H9 (cell line): ENCODE data around the gene RAB3B. TPM values are rescaled to one million over a fixed set of nuclear protein-coding genes. Genes with fewer than 3 reads are reported as not detected.
A peak's percentile ranks its signal among the peaks of the same experiment; 100 is the strongest.

ENCODE experiments used
- DNase-seq: peaks from one replicate; pipeline ENCODE4 v3.0.0-alpha.2; 2017
- H2AFZ ChIP-seq: one replicate; pipeline ENCODE4 v1.6.1; 2013; ENCODE audit warnings: mild to moderate bottlenecking, low read length, control low read depth, moderate library complexity
- H2AK5ac ChIP-seq: 2 replicates; pipeline ENCODE4 v1.6.1; 2013; ENCODE audit warnings: low read length, control low read depth, mixed read lengths; ENCODE audit not compliant: insufficient read length
- H2BK120ac ChIP-seq: one replicate; pipeline ENCODE4 v1.6.1; 2013; ENCODE audit warnings: low read depth, mild to moderate bottlenecking, low read length, control low read depth, inconsistent platforms; ENCODE audit not compliant: poor library complexity, severe bottlenecking
- H2BK12ac ChIP-seq: 2 replicates; pipeline ENCODE4 v1.6.1; 2013; ENCODE audit warnings: low read length, control low read depth, mixed read lengths, low read depth; ENCODE audit not compliant: insufficient read length
- H2BK15ac ChIP-seq: 2 replicates; pipeline ENCODE4 v1.6.1; 2013; ENCODE audit warnings: low read depth, low read length, control low read depth
- H2BK20ac ChIP-seq: one replicate; pipeline ENCODE4 v1.6.1; 2013; ENCODE audit warnings: low read depth, mild to moderate bottlenecking, low read length, control low read depth, inconsistent platforms; ENCODE audit not compliant: poor library complexity, severe bottlenecking
- H2BK5ac ChIP-seq: 2 replicates; pipeline ENCODE4 v1.6.1; 2013; ENCODE audit warnings: low read length, control low read depth, mixed read lengths; ENCODE audit not compliant: insufficient read length
- H3K14ac ChIP-seq: 2 replicates; pipeline ENCODE4 v1.6.1; 2013; ENCODE audit warnings: low read length, control low read depth; ENCODE audit not compliant: insufficient read depth
- H3K18ac ChIP-seq: 2 replicates; pipeline ENCODE4 v1.6.1; 2013; ENCODE audit warnings: low read depth, mild to moderate bottlenecking, mixed read lengths, low read length, control low read depth; ENCODE audit not compliant: insufficient read length
- H3K23ac ChIP-seq: 2 replicates; pipeline ENCODE4 v1.6.1; 2013; ENCODE audit warnings: low read length, control low read depth, mixed read lengths, low read depth; ENCODE audit not compliant: insufficient read length
- H3K23me2 ChIP-seq: 2 replicates; pipeline ENCODE4 v1.6.1; 2013; ENCODE audit warnings: low read depth, mild to moderate bottlenecking, mixed read lengths, low read length, control low read depth; ENCODE audit not compliant: insufficient read length, poor library complexity, severe bottlenecking
- H3K27ac ChIP-seq: 2 replicates; pipeline ENCODE4 v1.5.1; 2013; ENCODE audit warnings: low read length, control low read depth, mixed read lengths, low read depth; ENCODE audit not compliant: insufficient read length
- H3K27me3 ChIP-seq: 2 replicates; pipeline ENCODE4 v1.6.1; 2013; ENCODE audit warnings: low read length, control low read depth, inconsistent platforms; ENCODE audit not compliant: insufficient read depth
- H3K4ac ChIP-seq: 2 replicates; pipeline ENCODE4 v1.6.1; 2013; ENCODE audit warnings: low read depth, mild to moderate bottlenecking, control low read depth, inconsistent platforms, low read length, moderate library complexity
- H3K4me1 ChIP-seq: 2 replicates; pipeline ENCODE4 v1.6.1; 2013; ENCODE audit warnings: low read length, control low read depth, inconsistent platforms; ENCODE audit not compliant: insufficient read depth
- H3K4me2 ChIP-seq: 2 replicates; pipeline ENCODE4 v1.6.1; 2013; ENCODE audit warnings: low read length, control low read depth, mixed read lengths; ENCODE audit not compliant: insufficient read length, insufficient read depth
- H3K56ac ChIP-seq: 2 replicates; pipeline ENCODE4 v1.6.1; 2013; ENCODE audit warnings: low read depth, mild to moderate bottlenecking, mixed read lengths, low read length, control low read depth; ENCODE audit not compliant: insufficient read length
- H3K79me1 ChIP-seq: 2 replicates; pipeline ENCODE4 v1.6.1; 2013; ENCODE audit warnings: low read depth, mild to moderate bottlenecking, moderate library complexity, low read length, control low read depth, inconsistent platforms; ENCODE audit not compliant: insufficient read depth, poor library complexity, severe bottlenecking
- H3K79me2 ChIP-seq: 2 replicates; pipeline ENCODE4 v1.6.1; 2013; ENCODE audit warnings: low read length, control low read depth, inconsistent platforms; ENCODE audit not compliant: insufficient read depth
- H3K9ac ChIP-seq: 2 replicates; pipeline ENCODE4 v1.6.1; 2013; ENCODE audit warnings: low read length, control low read depth, mixed read lengths; ENCODE audit not compliant: insufficient read length; ENCODE audit errors: extremely low read depth
- H3K9me3 ChIP-seq: one replicate; pipeline ENCODE4 v1.6.1; 2013; ENCODE audit warnings: low read depth, low read length, inconsistent platforms; ENCODE audit not compliant: control insufficient read depth
- H3T11ph ChIP-seq: one replicate; pipeline ENCODE4 v1.6.1; 2013; ENCODE audit warnings: mild to moderate bottlenecking, low read length, control low read depth, inconsistent platforms
- H4K20me1 ChIP-seq: one replicate; pipeline ENCODE4 v1.6.1; 2013; ENCODE audit not compliant: control insufficient read depth, insufficient read length, insufficient read depth
- H4K5ac ChIP-seq: 2 replicates; pipeline ENCODE4 v1.6.1; 2013; ENCODE audit warnings: low read depth, mild to moderate bottlenecking, mixed read lengths, low read length, control low read depth; ENCODE audit not compliant: insufficient read length
- H4K8ac ChIP-seq: replicated peaks from 2 replicates; pipeline ENCODE4 v1.6.1; 2013; ENCODE audit warnings: low read length, control low read depth, mixed read lengths, low read depth; ENCODE audit not compliant: insufficient read length
- H4K91ac ChIP-seq: 2 replicates; pipeline ENCODE4 v1.6.1; 2013; ENCODE audit warnings: low read depth, mild to moderate bottlenecking, moderate library complexity, mixed read lengths, low read length, control low read depth; ENCODE audit not compliant: insufficient read length
- H3K27ac Mint-ChIP-seq, 3 experiments: 2 replicates in 2 of 3; 3 replicates in 1 of 3; pipeline ENCODE4 v1.8.0; 2020 to 2021; ENCODE audit warnings: mixed read lengths in 3 of 3, mild to moderate bottlenecking in 1 of 3, moderate library complexity in 1 of 3
- H3K27me3 Mint-ChIP-seq: 2 replicates; pipeline ENCODE4 v1.8.0; 2021; ENCODE audit warnings: low read depth, mild to moderate bottlenecking, moderate library complexity, mixed read lengths
- H3K36me3 Mint-ChIP-seq, 3 experiments: 2 replicates in 2 of 3; 3 replicates in 1 of 3; pipeline ENCODE4 v1.8.0; 2020 to 2021; ENCODE audit warnings: low read depth in 3 of 3, mixed read lengths in 3 of 3; ENCODE audit not compliant: insufficient read depth in 1 of 3
- H3K4me1 Mint-ChIP-seq, 2 experiments: 2 replicates each; pipeline ENCODE4 v1.8.0; 2020; ENCODE audit warnings: mixed read lengths in 2 of 2
- H3K4me3 Mint-ChIP-seq, 2 experiments: 2 replicates in 1 of 2; 3 replicates in 1 of 2; pipeline ENCODE4 v1.8.0; 2020 to 2021; ENCODE audit warnings: mild to moderate bottlenecking in 2 of 2, mixed read lengths in 2 of 2, moderate library complexity in 1 of 2
- H3K9me3 Mint-ChIP-seq, 2 experiments: 2 replicates in 1 of 2; 3 replicates in 1 of 2; pipeline ENCODE4 v1.8.0; 2020; ENCODE audit warnings: mild to moderate bottlenecking in 2 of 2, mixed read lengths in 2 of 2, moderate library complexity in 1 of 2
- CTCF ChIP-seq: fragments of 200-600 bp; sonication (generic); conservative IDR thresholded peaks from 3 replicates; pipeline ENCODE4 v1.8.0; 2021; ENCODE audit warnings: antibody characterized with exemption, mild to moderate bottlenecking
- WGBS: extraction: QIAGEN DNeasy Blood & Tissue Kit; methylation state at CpG from one replicate; pipeline ENCODE4 v1.1.7; 2013; ENCODE audit warnings: missing lambda C conversion rate, low lambda C conversion rate, mixed read lengths; ENCODE audit not compliant: insufficient read length; ENCODE audit errors: extremely low coverage; 5-methylcytosine and 5-hydroxymethylcytosine counted together
- total RNA-seq: library from RNA; stranded (reverse); gene quantifications from 2 replicates; pipeline ENCODE4 v1.2.1, GENCODE V29; 2021

RAB3B gene
- total RNA-seq, 1 experiment from 2014 or later = 30.6 TPM

GRCh38 chr1:51986718-51987117 lies 3.8 kb downstream of the RAB3B start:
- Histone ChIP-seq H3K4ac (no peak overlapping the region), H3K23ac (no peak overlapping the region), H4K20me1 (no peaks in the 10 kb centered on the region), H3K4me1 (no peaks in the 10 kb centered on the region), H2BK15ac (no peak overlapping the region), H2BK20ac (no peak overlapping the region), H3K14ac (no peak overlapping the region), H3K79me1 (peaks cover 7% of the 10 kb centered on the region), H3K27me3 (no peaks in the 10 kb centered on the region), H3K9me3 (no peaks in the 10 kb centered on the region), H2BK12ac (no peak overlapping the region), H3K56ac (no peak overlapping the region), H4K5ac (no peak overlapping the region), H2AFZ (no peak overlapping the region), H3T11ph (no peak overlapping the region), H2BK5ac (no peak overlapping the region), H3K79me2 (no peaks in the 10 kb centered on the region; the same call in 1 of the 2 replicates), H3K9ac (no peak overlapping the region), H2AK5ac (no peak overlapping the region), H4K91ac (no peak overlapping the region), H3K23me2 (peaks cover 12% of the 10 kb centered on the region), H2BK120ac (no peak overlapping the region), H4K8ac (no peak overlapping the region), H3K18ac (no peak overlapping the region), H3K27ac (no peak overlapping the region), H3K4me2 (no peak overlapping the region)
- Mint-ChIP-seq H3K27ac (peak overlapping the region in 2 of 3 experiments; percentile 4 to 88; a peak in 3 of 7 replicates), H3K4me3 (no peak overlapping the region), H3K9me3 (no peaks in the 10 kb centered on the region), H3K36me3 (peaks cover 4 to 17% (median 17%) of the 10 kb centered on the region in 3 experiments; a peak in 6 of 7 replicates), H3K4me1 (peaks cover 28 to 31% of the 10 kb centered on the region in 2 experiments), H3K27me3 (peaks cover 5% of the 10 kb centered on the region)
- no CpG with 5 or more reads among the region's 4 CpGs for WGBS
- DNase-seq = no peak
- no peak for TF ChIP-seq CTCF
